Nephron progenitor cell (in vitro differentiated cells): ENCODE data around the gene TBC1D22A.

Source experiments
- DNase-seq: peaks from one replicate; pipeline ENCODE4 v3.0.0; 2021
- H3K27ac Mint-ChIP-seq: 2 replicates; pipeline ENCODE4 v1.8.0; 2021; ENCODE audit warnings: mild to moderate bottlenecking, moderate library complexity, mixed read lengths
- H3K27me3 Mint-ChIP-seq: 2 replicates; pipeline ENCODE4 v1.8.0; 2021; ENCODE audit warnings: mild to moderate bottlenecking, low read depth, mixed read lengths; ENCODE audit not compliant: poor library complexity
- H3K36me3 Mint-ChIP-seq: 2 replicates; pipeline ENCODE4 v1.8.0; 2021; ENCODE audit warnings: low read depth, mixed read lengths
- H3K4me1 Mint-ChIP-seq: 2 replicates; pipeline ENCODE4 v1.8.0; 2021; ENCODE audit warnings: mixed read lengths
- H3K4me3 Mint-ChIP-seq: 2 replicates; pipeline ENCODE4 v1.8.0; 2021; ENCODE audit warnings: mild to moderate bottlenecking, moderate library complexity, mixed read lengths
- H3K9me3 Mint-ChIP-seq: 2 replicates; pipeline ENCODE4 v1.8.0; 2021; ENCODE audit warnings: mild to moderate bottlenecking, moderate library complexity, mixed read lengths
- TF ChIP-seq, protein P1 (sequence below): fragments of 200-600 bp; sonication (generic); IDR thresholded peaks from 2 replicates; pipeline ENCODE4 v1.5.0; 2021; ENCODE audit warnings: antibody characterized with exemption

TBC1D22A gene

DNA sequence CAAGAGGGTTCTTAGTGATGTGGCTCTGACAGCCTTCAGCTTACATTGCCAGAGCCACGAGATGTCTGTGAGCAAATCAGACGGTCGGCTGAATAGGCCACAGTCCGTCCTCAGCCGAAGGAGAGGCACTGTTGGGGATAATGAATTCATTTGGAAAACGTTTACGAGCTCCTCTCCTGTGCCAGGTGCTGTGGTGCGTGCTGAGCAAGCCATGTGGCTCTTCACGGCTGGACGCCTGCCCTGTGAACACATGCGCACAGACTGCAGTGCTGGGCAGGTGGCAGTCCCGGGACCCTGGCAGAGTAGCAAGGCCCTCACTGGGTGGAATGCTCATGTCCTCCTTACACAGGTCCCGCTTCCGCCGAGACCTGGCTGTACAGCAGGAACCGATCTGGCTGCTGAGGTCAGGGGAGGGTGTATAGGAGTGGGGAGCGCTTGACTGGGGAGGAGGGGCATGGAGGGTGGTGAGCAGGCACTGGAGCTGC lies 6.8 kb downstream of the TBC1D22A start:
- TF ChIP-seq, protein P1, sequence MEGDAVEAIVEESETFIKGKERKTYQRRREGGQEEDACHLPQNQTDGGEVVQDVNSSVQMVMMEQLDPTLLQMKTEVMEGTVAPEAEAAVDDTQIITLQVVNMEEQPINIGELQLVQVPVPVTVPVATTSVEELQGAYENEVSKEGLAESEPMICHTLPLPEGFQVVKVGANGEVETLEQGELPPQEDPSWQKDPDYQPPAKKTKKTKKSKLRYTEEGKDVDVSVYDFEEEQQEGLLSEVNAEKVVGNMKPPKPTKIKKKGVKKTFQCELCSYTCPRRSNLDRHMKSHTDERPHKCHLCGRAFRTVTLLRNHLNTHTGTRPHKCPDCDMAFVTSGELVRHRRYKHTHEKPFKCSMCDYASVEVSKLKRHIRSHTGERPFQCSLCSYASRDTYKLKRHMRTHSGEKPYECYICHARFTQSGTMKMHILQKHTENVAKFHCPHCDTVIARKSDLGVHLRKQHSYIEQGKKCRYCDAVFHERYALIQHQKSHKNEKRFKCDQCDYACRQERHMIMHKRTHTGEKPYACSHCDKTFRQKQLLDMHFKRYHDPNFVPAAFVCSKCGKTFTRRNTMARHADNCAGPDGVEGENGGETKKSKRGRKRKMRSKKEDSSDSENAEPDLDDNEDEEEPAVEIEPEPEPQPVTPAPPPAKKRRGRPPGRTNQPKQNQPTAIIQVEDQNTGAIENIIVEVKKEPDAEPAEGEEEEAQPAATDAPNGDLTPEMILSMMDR, result no peak
- peak overlapping the region; percentile 81 for H3K27ac Mint-ChIP-seq
- H3K4me3 Mint-ChIP-seq, result no peak overlapping the region
- H3K36me3 Mint-ChIP-seq, result no peaks in the 10 kb centered on the region
- H3K27me3 Mint-ChIP-seq, result no peaks in the 10 kb centered on the region
- DNase-seq, result no peak
- no peaks in the 10 kb centered on the region for H3K9me3 Mint-ChIP-seq
- peaks cover 49% of the 10 kb centered on the region for H3K4me1 Mint-ChIP-seq

DNA sequence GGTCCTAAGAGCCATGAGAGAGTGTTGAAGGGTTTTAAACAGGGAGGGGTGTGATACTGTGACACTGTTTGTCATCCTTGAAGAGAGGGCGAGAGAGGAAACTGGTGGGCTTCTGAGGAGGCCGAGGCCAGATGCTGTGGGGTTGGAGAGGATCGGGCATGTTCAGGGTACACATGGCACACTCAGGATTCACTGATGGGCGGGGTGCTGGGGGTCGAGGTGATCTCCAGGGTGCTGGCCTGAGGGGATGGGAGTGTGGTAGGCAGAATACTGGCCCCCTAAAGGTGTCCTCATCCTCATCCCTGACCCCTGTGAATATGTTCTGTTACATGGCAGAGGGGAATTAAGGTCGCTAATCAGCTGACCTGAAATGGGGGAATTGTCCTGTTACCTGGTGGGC lies 7.3 kb downstream of the TBC1D22A start:
- no peak for DNase-seq
- peak overlapping the region; percentile 81 for H3K27ac Mint-ChIP-seq
- peaks cover 49% of the 10 kb centered on the region for H3K4me1 Mint-ChIP-seq
- H3K27me3 Mint-ChIP-seq, result no peaks in the 10 kb centered on the region
- H3K4me3 Mint-ChIP-seq, result no peak overlapping the region
- TF ChIP-seq, protein P1, result no peak
- H3K36me3 Mint-ChIP-seq, result no peaks in the 10 kb centered on the region
- no peaks in the 10 kb centered on the region for H3K9me3 Mint-ChIP-seq

DNA sequence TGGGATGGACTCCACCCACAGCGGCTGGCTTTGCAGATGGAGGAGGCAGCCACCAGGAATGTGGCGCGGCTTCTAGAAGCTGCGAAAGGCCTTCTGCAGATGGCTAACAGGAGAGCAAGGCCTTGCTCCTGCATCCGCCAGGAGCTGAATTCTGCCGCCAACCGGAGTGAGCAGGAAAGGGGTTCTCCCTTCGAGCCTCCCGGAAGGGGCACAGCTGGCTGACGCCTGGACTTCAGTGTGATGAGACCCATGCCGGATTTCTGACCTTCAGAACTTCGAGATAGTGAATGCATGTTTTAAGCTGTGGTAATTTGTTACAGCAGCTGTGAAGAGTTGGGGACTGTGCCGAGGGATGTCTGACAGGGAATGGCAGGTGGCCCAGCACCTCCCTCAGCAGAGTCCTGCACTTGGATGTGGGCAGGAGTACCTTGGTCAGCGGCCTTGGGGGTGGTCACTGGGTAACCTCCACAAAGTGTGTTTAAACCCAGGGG lies 7.7 kb downstream of the TBC1D22A start:
- H3K9me3 Mint-ChIP-seq, result no peaks in the 10 kb centered on the region
- no peaks in the 10 kb centered on the region for H3K27me3 Mint-ChIP-seq
- TF ChIP-seq, protein P1, result no peak
- H3K36me3 Mint-ChIP-seq, result no peaks in the 10 kb centered on the region
- peaks cover 54% of the 10 kb centered on the region for H3K4me1 Mint-ChIP-seq
- peak overlapping the region; percentile 19 for H3K27ac Mint-ChIP-seq
- no peak for DNase-seq
- no peak overlapping the region for H3K4me3 Mint-ChIP-seq

DNA sequence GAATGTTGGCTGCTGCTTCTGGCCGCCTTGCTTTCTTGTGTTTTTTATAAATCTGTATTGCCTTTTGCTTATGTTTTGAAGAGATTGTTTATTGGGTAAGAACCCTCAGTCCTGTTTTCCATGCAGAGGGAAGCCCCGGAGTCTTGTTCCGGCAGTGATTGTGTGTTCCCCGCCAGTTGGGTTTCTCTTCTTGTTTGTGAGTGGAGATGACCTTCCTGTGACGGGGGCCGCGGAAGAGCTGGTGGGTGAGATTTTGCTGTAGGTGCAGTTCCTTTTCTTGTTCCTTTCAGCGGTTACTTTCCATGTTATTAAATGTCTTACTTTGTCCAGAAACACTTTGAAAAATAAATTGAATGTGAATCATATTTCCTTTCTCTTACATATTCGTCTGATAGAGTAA lies 8.3 kb downstream of the TBC1D22A start:
- no peaks in the 10 kb centered on the region for H3K9me3 Mint-ChIP-seq
- no peak for DNase-seq

DNA sequence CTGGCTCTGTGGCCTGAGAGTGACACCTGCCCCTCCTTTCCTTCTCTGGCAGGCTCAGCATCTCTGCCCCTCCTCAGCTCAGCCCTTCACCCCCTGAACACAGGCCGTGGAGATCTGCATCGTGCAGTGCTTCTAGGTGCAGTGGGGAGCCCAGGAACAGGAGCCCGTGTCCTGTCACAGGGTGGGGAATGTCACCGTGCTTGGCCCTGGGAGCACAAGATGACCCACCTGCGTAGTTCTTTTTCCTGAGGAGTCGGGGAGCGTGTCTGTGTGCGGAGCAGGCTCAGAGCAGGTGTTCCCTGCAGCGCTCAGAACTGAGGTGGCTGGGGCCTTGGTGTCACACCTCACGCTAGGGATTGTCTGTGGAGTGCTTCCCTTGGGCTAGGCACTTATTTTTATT lies 10.6 kb downstream of the TBC1D22A start:
- H3K4me3 Mint-ChIP-seq, result no peak overlapping the region
- no peaks in the 10 kb centered on the region for H3K36me3 Mint-ChIP-seq
- H3K9me3 Mint-ChIP-seq, result no peaks in the 10 kb centered on the region
- H3K27ac Mint-ChIP-seq, result peak overlapping the region; percentile 17
- DNase-seq, result no peak
- peaks cover 68% of the 10 kb centered on the region for H3K4me1 Mint-ChIP-seq
- peaks cover 5% of the 10 kb centered on the region for H3K27me3 Mint-ChIP-seq
- TF ChIP-seq, protein P1, result no peak

More for the DNA sequence above, 8.3 kb downstream of the TBC1D22A start:
- peak overlapping the region; percentile 50 for H3K27ac Mint-ChIP-seq
- H3K4me3 Mint-ChIP-seq, result no peak overlapping the region
- H3K4me1 Mint-ChIP-seq, result peaks cover 60% of the 10 kb centered on the region
- H3K27me3 Mint-ChIP-seq, result no peaks in the 10 kb centered on the region
- TF ChIP-seq, protein P1, result no peak
- H3K36me3 Mint-ChIP-seq, result no peaks in the 10 kb centered on the region

DNA sequence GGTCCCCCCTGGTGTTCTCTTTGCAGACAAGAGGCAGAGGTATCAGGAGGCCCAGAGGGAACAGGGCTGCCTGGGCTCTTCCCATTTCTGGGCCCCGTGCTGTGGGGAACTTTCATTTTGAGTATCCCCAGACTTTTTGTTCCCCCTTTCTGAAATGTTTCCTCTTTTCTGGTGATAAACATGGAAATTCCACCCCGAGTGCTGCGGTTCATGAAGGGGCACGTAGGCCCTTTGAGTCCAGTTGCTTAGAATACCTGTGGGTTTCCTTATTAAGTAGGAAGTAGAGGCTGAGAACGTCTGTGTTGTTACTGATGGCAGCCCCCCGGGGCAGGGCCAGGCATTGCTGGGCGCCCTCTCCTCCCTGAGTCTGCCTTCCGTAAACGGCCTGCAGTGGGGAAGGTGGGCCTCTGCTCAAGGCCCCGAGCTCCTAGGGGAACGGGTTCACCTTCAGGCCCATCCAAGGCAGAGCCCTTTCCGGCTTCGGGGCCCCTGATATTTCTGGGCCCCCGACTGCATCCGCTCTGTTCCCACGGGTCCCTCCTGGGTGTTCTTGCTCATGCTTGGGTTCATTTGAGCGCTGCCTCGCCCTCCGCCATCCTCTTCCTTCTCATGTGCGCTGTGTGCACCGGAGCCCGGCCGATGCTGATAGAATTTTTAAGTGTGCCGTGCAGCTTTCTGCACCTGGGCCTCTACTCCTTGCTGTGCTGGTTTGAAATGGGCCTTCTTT lies 12.0 kb downstream of the TBC1D22A start:
- H3K9me3 Mint-ChIP-seq, result no peaks in the 10 kb centered on the region
- peaks cover 5% of the 10 kb centered on the region for H3K27me3 Mint-ChIP-seq
- H3K4me3 Mint-ChIP-seq, result no peak overlapping the region
- peak overlapping the region; percentile 93 for H3K27ac Mint-ChIP-seq
- DNase-seq, result no peak
- no peaks in the 10 kb centered on the region for H3K36me3 Mint-ChIP-seq
- TF ChIP-seq, protein P1, result no peak
- H3K4me1 Mint-ChIP-seq, result peaks cover 56% of the 10 kb centered on the region
